H1 (cell line): ENCODE measurements around the gene PFN3. TPM values are rescaled to one million over a fixed set of nuclear protein-coding genes. Genes with fewer than 3 reads are reported as not detected.

ENCODE experiments used
- CEBPB ChIP-seq: IDR thresholded peaks from 2 replicates; pipeline ENCODE4 v1.6.1; 2012; ENCODE audit warnings: low read depth, low read length
- CHD1 ChIP-seq: IDR thresholded peaks from 2 replicates; pipeline ENCODE4 v1.6.1; 2012; ENCODE audit warnings: low read depth, low read length, improper control_type of control experiment
- CREB1 ChIP-seq: IDR thresholded peaks from 2 replicates; pipeline ENCODE4 v1.6.1; 2012; ENCODE audit warnings: inconsistent platforms
- NANOG ChIP-seq: IDR thresholded peaks from 2 replicates; pipeline ENCODE4 v1.6.1; 2011; ENCODE audit warnings: low read length, low read depth, mild to moderate bottlenecking, inconsistent platforms; ENCODE audit not compliant: insufficient read depth, poor library complexity, severe bottlenecking
- SP2 ChIP-seq: IDR thresholded peaks from 2 replicates; pipeline ENCODE4 v1.6.1; 2012; ENCODE audit warnings: mild to moderate bottlenecking, low read length, inconsistent platforms
- SP4 ChIP-seq: IDR thresholded peaks from 2 replicates; pipeline ENCODE4 v1.6.1; 2012; ENCODE audit warnings: low read length, inconsistent platforms
- TAF7 ChIP-seq: optimal IDR thresholded peaks from 2 replicates; pipeline ENCODE3; 2011; ENCODE audit warnings: low read depth, mild to moderate bottlenecking, inconsistent platforms, low read length, moderate library complexity, borderline replicate concordance
- polyA plus RNA-seq, 7 experiments: library from polyadenylated mRNA; depleted of rRNA in 3 of 7; stranded (reverse) in 5 of 7; unstranded in 2 of 7; fragments of >200 nt in 5 of 7; fragments of 200-250 nt in 2 of 7; gene quantifications; 1 replicate in 5 of 7; 2 replicates in 1 of 7; 4 replicates in 1 of 7; pipeline versions ENCODE4 v1.2.1 to v1.2.3, GENCODE V29; 2011 to 2013; ENCODE audit warnings: missing spikeins in 2 of 7, mixed read lengths in 2 of 7
- total RNA-seq: library from RNA; stranded (reverse); fragmentation: NEBNext Ultra II Directional; extraction: Animal tissue kit (Norgen Biotek cat#: 25700); gene quantifications from 2 replicates; pipeline ENCODE4 v1.2.1, GENCODE V29; 2021

Gene PFN3
- total and polyA plus RNA-seq, 2 of the 8 experiments (the other 6 are each of a cell fraction or from before 2014, with no cell fraction given) = not detected

DNA sequence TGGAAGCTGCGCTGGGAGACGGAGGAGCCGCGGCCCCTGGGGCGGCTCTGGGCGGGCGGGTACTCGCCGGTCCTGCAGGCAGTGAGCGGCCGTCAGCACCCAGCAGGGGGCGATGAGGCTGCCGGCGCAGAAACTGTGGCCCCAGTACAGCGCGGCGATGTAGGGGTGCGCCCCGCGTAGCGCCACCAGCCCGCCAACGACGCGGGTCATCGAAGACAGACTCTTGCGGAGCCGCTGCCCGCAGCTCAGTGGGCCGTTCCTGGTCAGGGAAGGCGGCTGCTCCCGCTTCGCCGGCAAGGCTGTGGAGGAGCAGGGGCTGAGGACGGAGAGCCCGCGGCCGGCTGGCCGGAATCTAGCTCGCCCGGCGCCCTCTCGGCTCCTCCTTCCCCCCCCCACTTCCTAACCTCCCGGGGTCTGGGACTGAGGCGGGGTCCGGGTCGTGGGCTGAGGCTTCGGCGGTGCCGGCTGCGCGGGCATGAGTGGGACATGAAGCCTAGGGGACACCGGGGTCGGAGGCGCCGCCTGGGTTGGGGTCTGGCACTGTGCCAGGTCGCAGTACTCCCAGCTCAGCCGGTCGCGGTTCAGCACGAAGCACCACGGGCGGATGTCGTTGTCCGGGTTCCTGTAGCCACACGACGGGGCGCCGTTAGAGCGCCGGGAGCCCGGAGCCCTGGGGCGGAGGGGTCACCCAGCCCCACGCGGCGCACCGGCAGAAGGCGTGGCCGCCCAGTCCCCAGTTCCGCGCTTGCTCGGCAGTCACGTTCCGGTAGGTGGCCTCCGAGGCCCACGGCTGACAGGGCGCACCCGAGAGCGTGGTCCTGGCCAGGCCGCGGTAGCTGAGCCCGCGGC, 3.6 kb upstream of the PFN3 start (continued):
- TF ChIP-seq SP2 = no peak
- no peak for TF ChIP-seq NANOG
- TF ChIP-seq SP4 = no peak
- TF ChIP-seq CREB1 = peak; percentile 47; the same call in 1 of the 2 replicates
- TF ChIP-seq CEBPB = no peak
- no peak for TF ChIP-seq TAF7
- TF ChIP-seq CHD1 = no peak
